Body of pancreas (tissue), 4 donors: Measurements from ENCODE around the gene PRRT1. TPM values are rescaled to one million over a fixed set of nuclear protein-coding genes. Genes with fewer than 3 reads are reported as not detected.

Experiments
- ATAC-seq: fragments of 150-250 bp; one replicate; pipeline ENCODE4 v1.9.1; 2016
- DNase-seq, 4 donors: peaks; one replicate each; pipeline ENCODE4 v3.0.0-alpha.2; 2019
- H3K27ac ChIP-seq, 4 donors: fragments of 200-600 bp; sonication (generic); 1 replicate in 3 of 4; 2 replicates in 1 of 4; pipeline versions ENCODE4 v1.5.1 to v1.6.1; 2016 to 2019; ENCODE audit warnings: mild to moderate bottlenecking in 1 of 4, mixed read lengths in 1 of 4, moderate library complexity in 1 of 4
- H3K27me3 ChIP-seq, 2 donors: fragments of 200-600 bp; sonication (generic); one replicate each; pipeline ENCODE4 v1.6.0; 2016; ENCODE audit warnings: mild to moderate bottlenecking in 1 of 2
- H3K36me3 ChIP-seq, 2 donors: fragments of 200-600 bp; sonication (generic); replicated peaks in 1 of 2; 2 replicates each; pipeline ENCODE4 v1.5.1; 2016; ENCODE audit warnings: low read depth in 2 of 2; ENCODE audit not compliant: insufficient read depth in 1 of 2
- H3K4me1 ChIP-seq: fragments of 200-600 bp; sonication (generic); one replicate; pipeline ENCODE4 v1.6.0; 2016
- H3K4me3 ChIP-seq, 2 donors: fragments of 200-600 bp; sonication (generic); 1 replicate in 1 of 2; 2 replicates in 1 of 2; pipeline ENCODE4 v1.5.1; 2016 to 2019
- H3K9me3 ChIP-seq, 3 donors: fragments of 200-600 bp; sonication (generic); 1 replicate in 2 of 3; 2 replicates in 1 of 3; pipeline ENCODE4 v1.5.1; 2016
- POLR2A ChIP-seq, 3 donors: fragments of 450-650 bp; IDR thresholded peaks; one replicate each; pipeline ENCODE4 v1.6.1; 2016; ENCODE audit warnings: antibody characterized with exemption in 3 of 3, mild to moderate bottlenecking in 2 of 3
- WGBS, 2 donors: methylation state at CpG; one replicate each; pipeline ENCODE4 v1.1.5; 2017; 5-methylcytosine and 5-hydroxymethylcytosine counted together
- intact Hi-C: fragments of 100-400 bp; cut with DNase I; formaldehyde crosslinking; loops from one replicate; pipeline ENCODE4 v1.15.1; 2023
- total RNA-seq, 2 donors: library from RNA; depleted of rRNA; stranded (reverse); fragments of >200 nt; gene quantifications; one replicate each; pipeline ENCODE4 v1.1.0, GENCODE V29; 2016
- TF ChIP-seq, protein P1 (sequence below), 7 experiments: fragments of 450-650 bp in 4 of 7; fragments of 200-600 bp in 3 of 7; sonication (generic) in 3 of 7; IDR thresholded peaks; one replicate each; pipeline ENCODE4 v1.5.1; 2016 to 2019; ENCODE audit warnings: antibody characterized with exemption in 7 of 7

PRRT1 gene
- total RNA-seq, 2 donors from 2014 or later: not detected

DNA sequence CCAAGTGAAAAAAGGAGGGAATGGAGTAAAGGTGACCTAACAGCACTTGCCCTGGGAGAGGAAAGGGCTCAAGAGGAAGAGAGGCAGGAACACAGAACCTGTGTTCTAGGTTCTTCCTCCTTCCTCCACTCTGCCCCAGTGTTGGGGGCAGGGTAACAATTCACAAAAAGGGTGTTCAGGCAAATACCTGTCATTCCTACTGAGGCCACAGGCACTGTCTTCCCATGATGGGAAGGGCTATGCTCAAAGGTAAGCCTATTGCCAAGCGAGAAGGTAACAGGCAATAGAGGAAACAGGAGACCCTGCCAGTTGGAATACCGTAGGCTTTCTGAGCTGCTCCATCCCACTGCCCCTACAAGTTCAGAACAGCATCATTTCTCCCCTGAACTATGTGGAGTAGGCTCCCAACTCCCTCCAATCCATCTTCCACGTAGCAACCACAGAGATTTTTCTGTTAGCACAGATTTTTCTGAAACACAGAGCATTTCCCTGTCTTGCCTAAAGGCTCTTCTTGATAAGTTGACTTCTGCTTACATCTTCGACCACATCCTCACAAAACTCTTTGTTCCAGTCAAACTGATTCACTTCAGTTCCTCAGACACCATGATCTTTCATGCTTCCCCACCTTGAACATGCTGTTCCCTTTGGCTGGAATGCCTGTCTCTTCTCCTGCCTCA lies 21.4 kb upstream of the PRRT1 start:
- TF ChIP-seq, protein P1, sequence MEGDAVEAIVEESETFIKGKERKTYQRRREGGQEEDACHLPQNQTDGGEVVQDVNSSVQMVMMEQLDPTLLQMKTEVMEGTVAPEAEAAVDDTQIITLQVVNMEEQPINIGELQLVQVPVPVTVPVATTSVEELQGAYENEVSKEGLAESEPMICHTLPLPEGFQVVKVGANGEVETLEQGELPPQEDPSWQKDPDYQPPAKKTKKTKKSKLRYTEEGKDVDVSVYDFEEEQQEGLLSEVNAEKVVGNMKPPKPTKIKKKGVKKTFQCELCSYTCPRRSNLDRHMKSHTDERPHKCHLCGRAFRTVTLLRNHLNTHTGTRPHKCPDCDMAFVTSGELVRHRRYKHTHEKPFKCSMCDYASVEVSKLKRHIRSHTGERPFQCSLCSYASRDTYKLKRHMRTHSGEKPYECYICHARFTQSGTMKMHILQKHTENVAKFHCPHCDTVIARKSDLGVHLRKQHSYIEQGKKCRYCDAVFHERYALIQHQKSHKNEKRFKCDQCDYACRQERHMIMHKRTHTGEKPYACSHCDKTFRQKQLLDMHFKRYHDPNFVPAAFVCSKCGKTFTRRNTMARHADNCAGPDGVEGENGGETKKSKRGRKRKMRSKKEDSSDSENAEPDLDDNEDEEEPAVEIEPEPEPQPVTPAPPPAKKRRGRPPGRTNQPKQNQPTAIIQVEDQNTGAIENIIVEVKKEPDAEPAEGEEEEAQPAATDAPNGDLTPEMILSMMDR (IDR thresholded peaks at IDR 0.05): no peak
- no peak for TF ChIP-seq POLR2A (IDR thresholded peaks at IDR 0.05)
- DNase-seq (no peak), ATAC-seq (no peak)
- H3K4me1 ChIP-seq: peaks cover 26% of the 10 kb centered on the region
- no peaks in the 10 kb centered on the region for H3K36me3 ChIP-seq
- H3K9me3 ChIP-seq: no peaks in the 10 kb centered on the region
- H3K4me3 ChIP-seq: no peak overlapping the region
- H3K27me3 ChIP-seq: no peaks in the 10 kb centered on the region
- no peak overlapping the region for H3K27ac ChIP-seq
- intact Hi-C loops: no loop called here
- 75 to 82% methylated on average over 4 of the region's 4 CpGs for WGBS, 2 donors

GRCh38 chr6:32171234-32171633 lies 19.5 kb upstream of the PRRT1 start:
- H3K9me3 ChIP-seq: no peaks in the 10 kb centered on the region
- H3K4me3 ChIP-seq: no peak overlapping the region
- DNase-seq: no peak
- WGBS, 2 donors: 93 to 96% methylated on average over 6 of the region's 6 CpGs
- peaks cover 0 to 1% of the 10 kb centered on the region in 2 donors for H3K36me3 ChIP-seq
- no peak overlapping the region for H3K27ac ChIP-seq
- no peak for ATAC-seq
- H3K4me1 ChIP-seq: peaks cover 14% of the 10 kb centered on the region
- no peaks in the 10 kb centered on the region for H3K27me3 ChIP-seq
- intact Hi-C loops: no loop called here
- TF ChIP-seq, protein P1 (IDR thresholded peaks at IDR 0.05): no peak
- TF ChIP-seq POLR2A (IDR thresholded peaks at IDR 0.05): no peak

DNA sequence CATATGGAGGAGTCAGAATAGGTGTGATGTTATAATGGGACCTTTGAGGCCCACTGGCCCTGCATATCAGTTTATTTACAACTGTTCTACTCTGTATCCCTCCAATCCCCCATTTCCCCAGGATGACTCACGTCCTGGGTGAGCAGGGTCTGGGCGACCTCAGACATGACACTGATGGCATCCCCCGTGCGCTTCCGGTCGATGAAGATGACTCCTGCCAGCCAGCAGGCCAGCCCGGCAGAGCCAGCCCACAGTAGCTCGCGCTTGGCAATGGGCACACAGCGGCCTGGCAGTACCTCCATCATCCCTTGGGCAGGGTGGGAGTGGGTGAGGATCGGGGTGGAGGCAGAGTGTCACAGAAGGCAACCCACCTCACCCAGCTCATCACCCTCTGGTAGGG lies 18.6 kb upstream of the PRRT1 start:
- Histone ChIP-seq H3K4me3 (no peak overlapping the region), H3K4me1 (peaks cover 9% of the 10 kb centered on the region), H3K27me3 (no peaks in the 10 kb centered on the region), H3K27ac (no peak overlapping the region), H3K9me3 (no peaks in the 10 kb centered on the region), H3K36me3 (peaks cover 0 to 1% of the 10 kb centered on the region in 2 donors)
- no peak for ATAC-seq
- intact Hi-C loops: no loop called here
- WGBS, 2 donors: 95 to 97% methylated on average over 8 to 11 of the region's 11 CpGs
- TF ChIP-seq, protein P1 (IDR thresholded peaks at IDR 0.05): no peak
- TF ChIP-seq POLR2A (IDR thresholded peaks at IDR 0.05): no peak
- no peak for DNase-seq

- H3K9me3 ChIP-seq: no peaks in the 10 kb centered on the region
- no peak overlapping the region for H3K4me3 ChIP-seq
- peaks cover 0 to 1% of the 10 kb centered on the region in 2 donors for H3K36me3 ChIP-seq
- no peak for DNase-seq
- intact Hi-C loops: no loop called here
- H3K4me1 ChIP-seq: no peaks in the 10 kb centered on the region
- TF ChIP-seq, protein P1 (IDR thresholded peaks at IDR 0.05): no peak
- TF ChIP-seq POLR2A (IDR thresholded peaks at IDR 0.05): no peak
- 80 to 90% methylated on average over 7 to 11 of the region's 11 CpGs for WGBS, 2 donors
- ATAC-seq: no peak
- no peaks in the 10 kb centered on the region for H3K27me3 ChIP-seq
- H3K27ac ChIP-seq: no peak overlapping the region
Measured at GRCh38 chr6:32168807-32169591, 17.3 kb upstream of the PRRT1 start.
